ENCODE results near the gene JMJD7. TPM values are rescaled to one million over a fixed set of nuclear protein-coding genes. Genes with fewer than 3 reads are reported as not detected.

JMJD7 gene
- total RNA-seq, 1 experiment from 2014 or later, result 3.1 TPM

GRCh38 chr15:41879321-41879845, 51.5 kb downstream of the JMJD7 start:
- DNase-seq (ENCODE audit: extremely low read depth, low read depth), result no peak

GRCh38 chr15:41880156-41880877, 52.4 kb downstream of the JMJD7 start:
- no peak for DNase-seq (ENCODE audit: extremely low read depth, low read depth)

- DNase-seq (ENCODE audit: extremely low read depth, low read depth), result no peak
Observed at GRCh38 chr15:41881086-41881485, 53.2 kb downstream of the JMJD7 start.

- DNase-seq (ENCODE audit: extremely low read depth, low read depth), result no peak
Observed at GRCh38 chr15:41881550-41881919, 53.6 kb downstream of the JMJD7 start.

GRCh38 chr15:41881920-41882688, 54.2 kb downstream of the JMJD7 start:
- DNase-seq (ENCODE audit: extremely low read depth, low read depth), result no peak

- DNase-seq (ENCODE audit: extremely low read depth, low read depth), result no peak
Observed at GRCh38 chr15:41882689-41883483, 55.0 kb downstream of the JMJD7 start.

GRCh38 chr15:41883484-41883825, 55.6 kb downstream of the JMJD7 start:
- no peak for DNase-seq (ENCODE audit: extremely low read depth, low read depth)

GRCh38 chr15:41884458-41884857, 56.6 kb downstream of the JMJD7 start:
- no peak for DNase-seq (ENCODE audit: extremely low read depth, low read depth)

- DNase-seq (ENCODE audit: extremely low read depth, low read depth), result no peak
Observed at GRCh38 chr15:41885321-41885720, 57.4 kb downstream of the JMJD7 start.

GRCh38 chr15:41885841-41886240, 57.9 kb downstream of the JMJD7 start:
- no peak for DNase-seq (ENCODE audit: extremely low read depth, low read depth)

GRCh38 chr15:41886741-41887140, 58.8 kb downstream of the JMJD7 start:
- DNase-seq (ENCODE audit: extremely low read depth, low read depth), result no peak

- no peak for DNase-seq (ENCODE audit: extremely low read depth, low read depth)
Observed at GRCh38 chr15:41887161-41887560, 59.3 kb downstream of the JMJD7 start.

Small RNA genes within 50 kb of the gene (small RNA-seq; reads per million reads assigned to genes)
- gene JMJD7-PLA2G4B (0 to 0.06 reads per million in 2 experiments), gene MIR4310 (0 reads per million in 2 experiments), gene RNA5SP393 (0 reads per million in 2 experiments)

Other genes with a start within 250 kb of the JMJD7 start
- gene MGA, start 167.7 kb upstream of the JMJD7 start, total RNA-seq (2014; rRNA removed; shearing (Covaris generic)), result 19.3 and 23.4 TPM in 2 replicates
- gene MAPKBP1, start 53.6 kb upstream of the JMJD7 start, total RNA-seq (2014; rRNA removed; shearing (Covaris generic)), result 8.2 and 9.0 TPM in 2 replicates
- 1.7 and 4.0 TPM in 2 replicates for gene PLA2G4B, start 10.8 kb downstream of the JMJD7 start, total RNA-seq (2014; rRNA removed; shearing (Covaris generic))
- gene SPTBN5, start 66.0 kb downstream of the JMJD7 start, total RNA-seq (2014; rRNA removed; shearing (Covaris generic)), result 0.06 and 0.10 TPM in 2 replicates
- 6.7 and 7.4 TPM in 2 replicates for gene EHD4, start 144.5 kb downstream of the JMJD7 start, total RNA-seq (2014; rRNA removed; shearing (Covaris generic))
- not detected in 2 replicates for gene PLA2G4E, start 192.9 kb downstream of the JMJD7 start, total RNA-seq (2014; rRNA removed; shearing (Covaris generic))